GM19351 (cell line): ENCODE measurements around the gene TNF.
"Not testable (repeated sequence)": the region's sequence is repeated elsewhere in the genome, so short reads cannot be mapped to it uniquely, and the experiment has no call there.

Source experiments
- ATAC-seq: cut with Tn5 transposase; IDR thresholded peaks from one replicate; pipeline ENCODE4 v1.9.1; 2021; ENCODE audit warnings: mild to moderate bottlenecking, moderate library complexity; ENCODE audit not compliant: unreplicated experiment

Gene TNF

DNA sequence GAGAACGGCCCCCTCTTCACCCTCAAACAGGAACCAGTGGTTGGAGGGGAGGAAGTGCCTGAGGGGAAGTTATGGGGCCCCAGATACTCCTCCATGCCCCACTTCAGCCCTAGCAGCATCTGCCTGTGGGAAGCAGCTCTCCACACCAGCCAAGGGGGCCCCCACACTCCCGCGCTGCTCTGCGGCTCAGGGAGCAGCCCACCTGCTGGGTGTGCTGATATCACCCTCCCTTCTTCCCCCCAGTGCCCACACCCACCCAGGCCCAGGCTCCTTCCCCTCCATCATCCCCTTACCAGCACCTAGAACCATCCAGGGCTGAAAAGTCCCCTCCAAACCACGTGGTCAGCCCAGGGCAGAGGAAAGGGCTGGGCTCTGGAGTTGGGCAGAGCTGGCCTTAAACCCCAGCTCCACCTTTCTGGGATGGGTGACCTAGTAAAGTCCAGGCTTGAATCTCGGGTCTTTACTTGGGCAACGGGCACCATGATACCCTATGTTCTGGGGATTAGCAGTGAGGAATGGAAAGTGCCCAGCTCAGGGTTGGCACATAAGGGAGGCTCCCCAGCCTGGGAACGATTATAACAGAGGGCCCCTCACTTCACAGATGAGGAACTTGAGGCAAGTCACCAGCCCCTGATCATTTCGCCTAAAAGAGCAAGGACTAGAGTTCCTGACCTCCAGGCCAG lies 11.4 kb downstream of the TNF start:
- ATAC-seq = no peak

- ATAC-seq = no peak
These were observed 12.7 kb downstream of the TNF start for GRCh38 chr6:31587791-31588777.

DNA sequence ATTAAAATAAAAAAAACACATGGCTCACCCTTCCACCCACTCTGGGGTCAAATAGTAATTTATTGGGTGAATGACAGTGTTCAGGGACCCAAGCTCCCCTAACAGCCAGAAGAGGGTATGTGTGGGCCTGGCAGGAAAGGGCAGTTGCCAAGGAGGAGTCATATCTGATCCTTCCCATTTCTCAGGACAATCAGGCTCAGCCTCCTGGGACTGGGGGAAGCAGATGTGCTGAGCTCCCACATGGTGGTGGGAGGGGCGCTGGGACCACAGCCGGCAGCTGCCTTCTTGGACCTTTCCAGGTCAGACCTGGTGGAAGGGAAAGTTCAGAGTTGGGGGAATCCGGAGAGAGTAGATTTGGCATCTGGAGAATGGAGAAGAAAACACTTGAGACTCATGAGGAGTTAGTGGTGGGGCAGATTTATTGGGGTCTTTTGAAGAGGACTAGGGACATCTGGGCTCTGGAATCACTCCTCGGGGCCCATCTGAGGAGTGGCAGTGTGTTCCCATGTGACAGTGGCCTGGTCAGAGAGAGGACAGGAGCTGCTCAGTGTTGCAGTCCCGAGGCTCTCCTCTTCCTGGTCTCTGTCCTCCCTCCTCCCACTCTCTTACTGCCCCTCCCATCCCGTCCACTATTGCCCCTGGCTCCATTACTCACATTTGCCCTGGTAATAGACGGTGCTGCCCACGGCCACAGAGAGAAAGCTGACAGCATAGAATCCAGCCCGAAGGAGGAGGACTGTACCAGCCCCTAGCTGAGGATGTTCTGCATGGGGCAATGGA lies 13.7 kb downstream of the TNF start:
- no peak for ATAC-seq

GRCh38 chr6:31590691-31591090 lies 15.3 kb downstream of the TNF start:
- ATAC-seq = not testable (repeated sequence)

DNA sequence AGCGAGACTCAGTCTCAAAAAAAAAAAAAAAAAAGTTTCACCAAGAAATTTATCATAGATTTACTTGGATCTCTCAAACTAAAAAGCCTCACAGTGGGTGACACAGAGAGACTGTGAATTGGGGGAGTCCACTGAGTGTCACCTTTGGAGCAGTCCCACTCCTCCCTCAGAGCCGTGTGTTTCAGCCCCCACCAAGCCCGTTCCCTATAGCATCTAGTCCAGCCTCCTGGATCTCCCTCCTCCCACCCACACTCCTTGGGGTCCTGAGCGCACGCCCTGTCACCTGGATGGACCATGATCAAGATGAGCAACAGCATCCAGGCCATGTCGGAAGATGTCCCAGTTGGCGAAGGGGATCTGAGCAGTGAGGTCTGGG lies 17.0 kb downstream of the TNF start:
- ATAC-seq = no peak

DNA sequence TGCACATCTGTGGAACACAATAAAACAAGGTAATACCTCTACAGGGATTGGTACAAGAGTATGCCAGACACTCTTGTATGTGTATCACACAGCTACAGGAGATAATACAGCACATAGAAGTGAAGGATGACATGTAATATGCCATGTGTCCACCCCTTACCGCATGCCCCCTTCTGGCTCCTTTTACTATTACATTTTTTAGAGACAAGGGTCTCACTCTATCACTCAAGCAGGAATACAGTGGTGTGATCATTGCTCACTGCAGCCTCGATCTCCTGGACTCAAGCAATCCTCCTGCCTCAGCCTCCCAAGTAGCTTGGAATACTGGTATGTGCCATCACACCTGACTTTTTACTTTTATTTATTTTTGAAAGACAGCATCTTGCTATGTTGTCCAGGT lies 21.6 kb downstream of the TNF start:
- ATAC-seq = no peak

- no peak for ATAC-seq
These were observed 32.0 kb downstream of the TNF start for GRCh38 chr6:31607317-31607716.

- ATAC-seq = no peak
These were observed 34.4 kb downstream of the TNF start for GRCh38 chr6:31609519-31610406.

GRCh38 chr6:31610968-31611367 lies 35.6 kb downstream of the TNF start:
- no peak for ATAC-seq

GRCh38 chr6:31614075-31614619 lies 38.8 kb downstream of the TNF start:
- no peak for ATAC-seq

- no peak for ATAC-seq
These were observed 39.6 kb downstream of the TNF start, which contains the start of gene AIF1 for GRCh38 chr6:31614684-31615578. AIF1 (plus strand) TSS chr6:31615234; CDS start chr6:31615330, 96 bp downstream.

GRCh38 chr6:31615748-31616147 lies 40.4 kb downstream of the TNF start:
- ATAC-seq = no peak

- ATAC-seq = no peak
These were observed 41.6 kb downstream of the TNF start for GRCh38 chr6:31617010-31617409.

DNA sequence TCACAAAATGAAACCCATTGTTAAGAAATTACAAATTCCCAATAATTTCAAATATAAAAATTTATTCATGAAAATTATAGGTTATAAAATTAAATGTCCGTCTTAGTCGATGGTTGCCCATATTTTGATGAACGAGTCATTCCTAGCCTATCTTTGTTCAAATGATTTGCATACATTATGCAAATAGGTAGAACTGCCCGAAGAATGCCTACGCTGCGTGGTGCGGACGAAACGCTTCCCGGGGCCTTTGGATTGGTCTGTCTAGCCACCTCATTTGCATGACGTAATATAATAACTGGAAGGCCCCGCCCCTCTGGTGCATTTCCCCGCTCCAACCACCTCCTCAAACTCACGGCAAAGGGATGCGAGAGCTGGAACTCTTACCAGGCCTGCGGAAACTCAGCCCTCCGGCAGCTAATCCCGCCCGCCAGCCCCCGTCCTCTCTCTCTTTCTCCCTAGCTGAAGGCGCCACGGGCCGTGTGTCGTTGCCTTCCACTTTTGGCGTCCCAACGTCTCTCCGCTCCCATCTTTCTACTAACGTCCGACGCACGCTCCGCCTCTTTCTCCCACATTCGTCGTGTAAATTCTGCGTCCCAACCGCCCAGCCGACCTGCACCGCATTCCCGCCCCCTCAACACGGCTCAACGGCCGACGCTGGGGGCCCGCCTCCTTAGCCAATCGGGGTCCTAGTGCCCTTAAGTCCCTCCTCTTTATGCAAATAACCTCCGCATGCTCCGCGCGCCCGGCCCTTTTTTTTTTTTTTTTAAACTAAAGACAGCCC lies 44.6 kb downstream of the TNF start:
- peak; percentile 82 for ATAC-seq

- ATAC-seq = peak; percentile 19
These were observed 45.4 kb downstream of the TNF start, which contains the start of gene PRRC2A for GRCh38 chr6:31620586-31621319. PRRC2A (plus strand) TSS chr6:31620715; CDS start chr6:31622790, 2,075 bp downstream.

DNA sequence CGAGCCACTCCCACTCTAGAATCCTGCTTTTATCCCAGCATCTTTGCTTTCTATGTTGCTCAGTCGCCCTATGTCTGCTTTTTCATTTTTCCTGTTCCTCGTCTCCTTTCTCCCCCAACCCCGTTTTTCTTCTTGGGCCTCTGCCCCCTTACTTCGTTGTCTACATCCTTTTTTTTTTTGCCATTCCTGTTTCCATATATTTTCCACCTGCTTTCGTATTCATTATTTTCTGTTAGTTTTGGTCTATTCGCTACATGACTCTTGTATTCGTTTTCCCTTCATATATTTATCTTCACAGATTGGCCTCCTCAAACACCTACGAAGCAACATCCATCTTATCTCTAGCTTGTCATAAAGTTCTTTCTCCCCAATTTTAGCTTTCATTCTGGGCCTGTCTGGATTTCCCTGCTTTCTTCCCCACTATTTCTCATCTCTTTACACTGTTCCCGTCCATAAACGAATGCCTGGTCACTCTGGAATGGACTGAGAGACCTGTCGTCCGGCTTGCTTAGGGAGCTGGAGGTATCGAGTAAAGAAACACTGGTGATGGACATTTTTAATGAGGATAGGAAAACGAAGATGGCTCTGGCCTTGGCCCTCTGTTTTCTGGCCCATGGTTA lies 46.1 kb downstream of the TNF start:
- no peak for ATAC-seq

DNA sequence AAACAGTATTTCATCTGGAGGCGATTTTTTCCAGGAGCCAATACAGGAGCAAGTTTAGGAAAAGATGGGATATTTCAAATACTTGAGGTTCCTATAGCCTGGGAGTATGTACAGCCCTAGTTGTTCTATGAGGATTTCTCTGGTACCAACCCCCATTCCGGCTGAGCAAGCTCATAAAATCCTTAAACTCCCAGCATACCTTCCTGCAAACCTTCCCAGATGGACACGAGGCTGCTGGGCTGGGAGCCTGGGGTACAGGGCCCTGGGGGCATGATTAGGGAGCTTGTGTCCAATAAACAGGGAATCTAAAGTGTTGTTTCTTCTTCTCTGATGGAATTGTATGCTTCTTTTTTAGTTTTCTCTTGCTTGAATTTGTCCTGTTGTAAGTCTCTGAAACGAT lies 46.6 kb downstream of the TNF start:
- no peak for ATAC-seq
